GM23338 (cell line): ENCODE measurements around the gene IL21R. TPM values are rescaled to one million over a fixed set of nuclear protein-coding genes. Genes with fewer than 3 reads are reported as not detected.

Experiments
- ATAC-seq: fragments of 200-7000 bp; cut with Tn5 transposase; 3 replicates; pipeline ENCODE4 v1.9.1; 2020
- DNase-seq: peaks from one replicate; pipeline ENCODE4 v3.0.0-alpha.2; 2015; ENCODE audit warnings: low spot score
- H2AFZ ChIP-seq: fragments of 200-600 bp; sonication (generic); 2 replicates; pipeline ENCODE4 v1.8.0; 2016; ENCODE audit warnings: antibody characterized with exemption, mild to moderate bottlenecking, moderate library complexity
- H3F3A ChIP-seq: fragments of 200-600 bp; sonication (generic); replicated peaks from 2 replicates; pipeline ENCODE4 v1.8.0; 2017; ENCODE audit warnings: antibody characterized with exemption, mixed run types, low read depth
- H3K27ac ChIP-seq: fragments of 200-600 bp; sonication (generic); 2 replicates; pipeline ENCODE4 v1.6.1; 2016; ENCODE audit warnings: low read depth
- H3K27me3 ChIP-seq: fragments of 200-600 bp; sonication (generic); 2 replicates; pipeline ENCODE4 v1.8.0; 2016; ENCODE audit warnings: mild to moderate bottlenecking, mixed run types, moderate library complexity; ENCODE audit not compliant: insufficient read depth
- H3K36me3 ChIP-seq: fragments of 200-600 bp; sonication (generic); 2 replicates; pipeline ENCODE4 v1.8.0; 2016; ENCODE audit warnings: mild to moderate bottlenecking; ENCODE audit not compliant: insufficient read depth
- H3K4me1 ChIP-seq: fragments of 200-600 bp; sonication (generic); 2 replicates; pipeline ENCODE4 v1.8.0; 2016; ENCODE audit warnings: mild to moderate bottlenecking, moderate library complexity; ENCODE audit not compliant: insufficient read depth
- H3K4me2 ChIP-seq: fragments of 200-600 bp; sonication (generic); 2 replicates; pipeline ENCODE4 v1.7.1; 2017; ENCODE audit warnings: mixed run types
- H3K4me3 ChIP-seq: fragments of 200-600 bp; sonication (generic); 2 replicates; pipeline ENCODE4 v1.6.1; 2016; ENCODE audit warnings: mixed run types
- H3K79me2 ChIP-seq: fragments of 200-600 bp; sonication (generic); replicated peaks from 2 replicates; pipeline ENCODE4 v1.8.0; 2017; ENCODE audit warnings: mild to moderate bottlenecking; ENCODE audit not compliant: insufficient read depth
- H3K9me2 ChIP-seq: fragments of 200-600 bp; sonication (generic); 2 replicates; pipeline ENCODE4 v1.8.0; 2017; ENCODE audit not compliant: insufficient read depth
- H4K20me1 ChIP-seq: fragments of 200-600 bp; sonication (generic); replicated peaks from 2 replicates; pipeline ENCODE4 v1.8.0; 2017; ENCODE audit warnings: mild to moderate bottlenecking; ENCODE audit not compliant: insufficient read depth
- H3K27ac Mint-ChIP-seq: 2 replicates; pipeline ENCODE4 v1.8.0; 2020; ENCODE audit warnings: inconsistent platforms, mild to moderate bottlenecking, moderate library complexity, mixed read lengths
- H3K27me3 Mint-ChIP-seq: 3 replicates; pipeline ENCODE4 v1.8.0; 2022; ENCODE audit warnings: low read depth, mild to moderate bottlenecking, moderate library complexity, mixed read lengths, inconsistent platforms; ENCODE audit not compliant: insufficient read depth, poor library complexity
- H3K36me3 Mint-ChIP-seq: 3 replicates; pipeline ENCODE4 v1.8.0; 2021; ENCODE audit warnings: low read depth, mild to moderate bottlenecking, inconsistent platforms, moderate library complexity, mixed read lengths
- H3K4me1 Mint-ChIP-seq: 3 replicates; pipeline ENCODE4 v1.8.0; 2020; ENCODE audit warnings: mild to moderate bottlenecking, inconsistent platforms, mixed read lengths
- H3K4me3 Mint-ChIP-seq: 3 replicates; pipeline ENCODE4 v1.8.0; 2021; ENCODE audit warnings: moderate library complexity, mild to moderate bottlenecking, inconsistent platforms, mixed read lengths
- H3K9me3 Mint-ChIP-seq: 3 replicates; pipeline ENCODE4 v1.8.0; 2020; ENCODE audit warnings: moderate library complexity, mild to moderate bottlenecking, inconsistent platforms, mixed read lengths
- CTCF ChIP-seq, 2 experiments: fragments of 200-600 bp in 1 of 2; sonication (generic) in 1 of 2; conservative IDR thresholded peaks; 2 replicates each; pipeline versions ENCODE4 v1.5.1 to v1.6.1; 2016 to 2017; ENCODE audit warnings: antibody characterized with exemption in 2 of 2, low read depth in 2 of 2, mild to moderate bottlenecking in 2 of 2, moderate library complexity in 1 of 2
- ETS1 ChIP-seq: IDR thresholded peaks from 2 replicates; pipeline ENCODE4 v1.6.1; 2016; ENCODE audit warnings: antibody characterized with exemption
- EZH2 ChIP-seq: fragments of 200-600 bp; sonication (generic); IDR thresholded peaks from one replicate; pipeline ENCODE4 v1.8.0; 2017; ENCODE audit warnings: antibody characterized with exemption, mild to moderate bottlenecking, low read depth; ENCODE audit not compliant: unreplicated experiment
- EZH2phosphoT487 ChIP-seq: fragments of 200-600 bp; sonication (generic); IDR thresholded peaks from one replicate; pipeline ENCODE4 v1.8.1; 2018; ENCODE audit warnings: antibody characterized with exemption; ENCODE audit not compliant: unreplicated experiment
- JUNB ChIP-seq: IDR thresholded peaks from one replicate; pipeline ENCODE4 v1.6.1; 2016; ENCODE audit warnings: antibody characterized with exemption; ENCODE audit not compliant: unreplicated experiment
- REST ChIP-seq: IDR thresholded peaks from one replicate; pipeline ENCODE4 v1.6.1; 2018; ENCODE audit warnings: antibody characterized with exemption; ENCODE audit not compliant: unreplicated experiment
- STAT1 ChIP-seq: IDR thresholded peaks from one replicate; pipeline ENCODE4 v1.6.1; 2016; ENCODE audit warnings: antibody characterized with exemption; ENCODE audit not compliant: unreplicated experiment
- ZNF114 ChIP-seq: fragments of 250-450 bp; sonication (Bioruptor Pico); IDR thresholded peaks from 2 replicates; pipeline ENCODE4 v1.5.0; 2020; ENCODE audit warnings: mild to moderate bottlenecking, moderate library complexity
- ZNF462 ChIP-seq: fragments of 250-450 bp; sonication (Bioruptor Pico); IDR thresholded peaks from 2 replicates; pipeline ENCODE4 v1.5.0; 2020; ENCODE audit warnings: mild to moderate bottlenecking, moderate library complexity
- polyA plus RNA-seq: library from polyadenylated mRNA; unstranded; fragments of >200 nt; fragmentation: Nextera tagmentation; extraction: Ambion mirVana; gene quantifications from 2 replicates; pipeline ENCODE4 v1.2.1, GENCODE V29; 2016
- total RNA-seq: library from RNA; depleted of rRNA; stranded (reverse); fragments of >200 nt; shearing (Covaris generic); gene quantifications from 2 replicates; pipeline ENCODE4 v1.2.3, GENCODE V29; 2014

Gene IL21R
- total and polyA plus RNA-seq, 2 experiments from 2014 or later, result 0.42 to 2.6 TPM

GRCh38 chr16:27491894-27492587 is 90.1 kb downstream of the IL21R start (continued):
- TF ChIP-seq CTCF (conservative IDR thresholded peaks at IDR 0.05; ENCODE audit: low read depth in 2 of 2) (no peak), STAT1 (no peak), ETS1 (no peak), EZH2phosphoT487 (no peak), ZNF114 (CRISPR knock-in tag) (no peak), EZH2 (no peak), REST (no peak)

GRCh38 chr16:27492588-27492979 is 90.6 kb downstream of the IL21R start:
- H3K4me3 ChIP-seq, result no peak overlapping the region
- peaks cover 29% of the 10 kb centered on the region for H3K36me3 ChIP-seq
- H3K4me2 ChIP-seq, result no peak overlapping the region
- H4K20me1 ChIP-seq, result no peaks in the 10 kb centered on the region; the same call in none of the 2 replicates
- Mint-ChIP-seq H3K9me3 (no peaks in the 10 kb centered on the region), H3K4me3 (no peak overlapping the region), H3K27ac (no peak overlapping the region), H3K27me3 (peaks cover 4% of the 10 kb centered on the region), H3K4me1 (no peaks in the 10 kb centered on the region), H3K36me3 (peaks cover 83% of the 10 kb centered on the region)
- no peaks in the 10 kb centered on the region for H3F3A ChIP-seq
- no peaks in the 10 kb centered on the region for H3K4me1 ChIP-seq
- H3K27me3 ChIP-seq, result no peaks in the 10 kb centered on the region
- no peaks in the 10 kb centered on the region for H3K79me2 ChIP-seq
- no peak; the same call in 2 of the 3 replicates for ATAC-seq
- H3K27ac ChIP-seq, result no peak overlapping the region
- H3K9me2 ChIP-seq, result no peaks in the 10 kb centered on the region
- DNase-seq, result peak; percentile 6
- H2AFZ ChIP-seq, result no peak overlapping the region
- TF ChIP-seq ZNF462 (CRISPR knock-in tag), result no peak
- TF ChIP-seq EZH2phosphoT487, result no peak
- no peak for TF ChIP-seq JUNB
